ENCODE results near the gene SLC2A8. TPM values are rescaled to one million over a fixed set of nuclear protein-coding genes. Genes with fewer than 3 reads are reported as not detected.

Gene SLC2A8
- total RNA-seq, 1 experiment from 2014 or later, result 55.7 TPM

DNA sequence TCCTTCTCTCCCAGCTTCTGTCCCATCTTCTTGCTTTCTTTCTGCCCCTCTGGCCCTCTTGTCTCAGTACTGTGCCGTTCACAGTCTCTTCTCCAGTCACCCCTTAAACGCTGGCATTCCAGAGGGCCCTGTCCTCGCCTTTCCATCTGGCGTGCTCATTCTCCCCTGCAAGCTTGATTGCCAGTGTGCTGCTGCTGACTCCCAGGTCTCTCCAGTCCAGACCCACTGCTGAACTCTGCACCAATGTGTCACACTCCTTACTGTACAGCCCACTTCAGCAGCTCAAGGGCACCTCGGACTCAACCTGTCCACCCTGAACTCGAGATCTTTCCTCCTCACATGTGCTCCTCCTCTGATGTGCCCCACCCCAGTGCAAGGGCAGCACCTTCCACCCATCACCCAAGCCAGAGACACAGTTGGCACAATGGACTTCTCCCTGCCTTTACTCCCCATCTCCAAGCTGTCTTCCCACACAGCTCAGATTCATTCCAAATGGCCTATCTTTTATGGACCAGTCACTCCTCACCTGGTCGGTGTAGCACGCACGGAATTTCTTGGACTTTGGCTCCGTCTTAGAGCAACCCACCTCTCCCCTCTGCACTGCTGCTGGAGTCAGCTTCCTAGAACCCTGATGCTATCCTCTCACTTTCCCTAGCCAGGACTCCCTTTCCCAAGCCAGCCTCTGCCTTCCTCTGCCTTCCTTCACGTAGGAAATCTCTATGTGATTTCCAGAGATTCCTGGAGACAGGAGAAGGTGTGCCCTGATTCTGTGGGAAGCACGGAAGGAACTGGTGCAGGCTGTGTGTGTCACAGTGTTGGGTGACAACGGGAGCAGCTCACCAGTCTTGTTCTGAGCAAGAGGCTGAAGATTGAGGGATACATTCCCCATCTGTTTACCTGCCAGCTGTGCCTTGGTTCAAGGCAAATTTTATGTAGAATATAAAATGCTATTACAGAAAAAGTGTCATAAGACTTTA, 26.0 kb upstream of the SLC2A8 start (continued):
- no peak for TF ChIP-seq TCF7L2 (IDR thresholded peaks at IDR 0.05; ENCODE audit: low read depth, low read length)

DNA sequence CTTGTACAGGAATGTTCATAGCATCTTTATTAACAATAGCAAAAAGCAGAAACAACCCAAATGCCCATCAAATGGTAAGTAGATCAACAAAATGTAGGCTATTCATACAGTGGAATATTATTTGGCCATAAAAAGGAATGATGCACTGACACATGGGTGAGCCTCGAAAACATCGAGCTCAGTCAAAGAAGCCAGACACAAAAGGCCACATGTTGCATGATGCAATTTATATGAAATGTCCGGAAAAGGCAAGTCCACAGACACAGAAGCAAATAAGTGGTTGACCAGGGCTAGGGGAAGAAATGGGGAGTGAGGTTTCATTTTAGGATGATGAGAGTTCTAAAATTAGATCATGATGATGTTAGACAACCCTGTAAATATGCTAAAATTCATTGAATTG, 16.5 kb upstream of the SLC2A8 start:
- H3K9me3 ChIP-seq (ENCODE audit: control insufficient read depth, insufficient read depth, low read depth, low read length), result no peaks in the 10 kb centered on the region
- H3K4me3 ChIP-seq (ENCODE audit: low read depth in 2 of 2, low read length in 2 of 2), result no peak overlapping the region
- TF ChIP-seq POLR2AphosphoS5 (IDR thresholded peaks at IDR 0.05; ENCODE audit: low read depth, low read length), result no peak
- TF ChIP-seq, protein P1, sequence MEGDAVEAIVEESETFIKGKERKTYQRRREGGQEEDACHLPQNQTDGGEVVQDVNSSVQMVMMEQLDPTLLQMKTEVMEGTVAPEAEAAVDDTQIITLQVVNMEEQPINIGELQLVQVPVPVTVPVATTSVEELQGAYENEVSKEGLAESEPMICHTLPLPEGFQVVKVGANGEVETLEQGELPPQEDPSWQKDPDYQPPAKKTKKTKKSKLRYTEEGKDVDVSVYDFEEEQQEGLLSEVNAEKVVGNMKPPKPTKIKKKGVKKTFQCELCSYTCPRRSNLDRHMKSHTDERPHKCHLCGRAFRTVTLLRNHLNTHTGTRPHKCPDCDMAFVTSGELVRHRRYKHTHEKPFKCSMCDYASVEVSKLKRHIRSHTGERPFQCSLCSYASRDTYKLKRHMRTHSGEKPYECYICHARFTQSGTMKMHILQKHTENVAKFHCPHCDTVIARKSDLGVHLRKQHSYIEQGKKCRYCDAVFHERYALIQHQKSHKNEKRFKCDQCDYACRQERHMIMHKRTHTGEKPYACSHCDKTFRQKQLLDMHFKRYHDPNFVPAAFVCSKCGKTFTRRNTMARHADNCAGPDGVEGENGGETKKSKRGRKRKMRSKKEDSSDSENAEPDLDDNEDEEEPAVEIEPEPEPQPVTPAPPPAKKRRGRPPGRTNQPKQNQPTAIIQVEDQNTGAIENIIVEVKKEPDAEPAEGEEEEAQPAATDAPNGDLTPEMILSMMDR (IDR thresholded peaks at IDR 0.05), result no peak
- peak overlapping the region; percentile 51; the same call in 1 of the 2 replicates for H3K27ac ChIP-seq (ENCODE audit: low read length)
- peaks cover 5% of the 10 kb centered on the region for H3K4me1 ChIP-seq (ENCODE audit: control insufficient read depth, insufficient read depth, low read length)
- DNase-seq (ENCODE audit: low read depth, low spot score), result no peak
- POLR2A ChIA-PET, result no interaction called here
- CTCF ChIA-PET, result no interaction called here
- no peak for ATAC-seq
- intact Hi-C loops (cut with micrococcal nuclease; ENCODE audit: unreplicated experiment) (no loop called here), in situ Hi-C loops (cut with HindIII; ENCODE audit: low pct_unique_long_range_greater_than_20kb, low sequenced_read_pairs) (no loop called here)
- no peaks in the 10 kb centered on the region for H3K27me3 ChIP-seq (ENCODE audit: control insufficient read depth, insufficient read depth, low read length)
- no TSS peak for BruUV-seq (replicated peaks)
- no peaks in the 10 kb centered on the region for H3K36me3 ChIP-seq (ENCODE audit: control insufficient read depth, insufficient read depth, low read length)

DNA sequence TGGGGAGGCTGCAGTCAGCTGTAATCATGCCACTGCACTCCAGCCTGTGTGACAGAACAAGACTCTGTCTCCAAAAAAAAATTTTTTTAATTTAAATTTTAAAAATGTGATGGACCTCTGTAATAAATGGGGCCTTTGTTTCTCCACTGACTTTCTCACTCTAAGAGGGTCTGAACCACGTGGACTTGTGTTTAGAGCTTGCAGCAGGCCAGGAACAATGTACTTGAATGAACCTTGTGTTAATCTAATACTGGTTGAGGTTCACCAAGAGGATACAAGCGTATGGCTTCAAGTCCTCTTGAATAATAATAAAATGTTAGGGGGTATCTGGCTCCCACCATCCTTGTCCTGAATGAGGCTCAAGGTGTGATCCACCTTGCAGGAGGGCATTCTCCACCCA, 14.4 kb upstream of the SLC2A8 start:
- H3K4me1 ChIP-seq (ENCODE audit: control insufficient read depth, insufficient read depth, low read length), result peaks cover 7% of the 10 kb centered on the region
- no peak overlapping the region for H3K27ac ChIP-seq (ENCODE audit: low read length)
- TF ChIP-seq TCF7L2 (IDR thresholded peaks at IDR 0.05; ENCODE audit: low read depth, low read length) (no peak), SIN3A (IDR thresholded peaks at IDR 0.05; ENCODE audit: borderline replicate concordance, insufficient read depth, low read depth, low read length) (no peak), POLR2AphosphoS5 (IDR thresholded peaks at IDR 0.05; ENCODE audit: low read depth, low read length) (no peak)
- TF ChIP-seq, protein P1 (IDR thresholded peaks at IDR 0.05), result no peak
- TF ChIP-seq, protein P2, sequence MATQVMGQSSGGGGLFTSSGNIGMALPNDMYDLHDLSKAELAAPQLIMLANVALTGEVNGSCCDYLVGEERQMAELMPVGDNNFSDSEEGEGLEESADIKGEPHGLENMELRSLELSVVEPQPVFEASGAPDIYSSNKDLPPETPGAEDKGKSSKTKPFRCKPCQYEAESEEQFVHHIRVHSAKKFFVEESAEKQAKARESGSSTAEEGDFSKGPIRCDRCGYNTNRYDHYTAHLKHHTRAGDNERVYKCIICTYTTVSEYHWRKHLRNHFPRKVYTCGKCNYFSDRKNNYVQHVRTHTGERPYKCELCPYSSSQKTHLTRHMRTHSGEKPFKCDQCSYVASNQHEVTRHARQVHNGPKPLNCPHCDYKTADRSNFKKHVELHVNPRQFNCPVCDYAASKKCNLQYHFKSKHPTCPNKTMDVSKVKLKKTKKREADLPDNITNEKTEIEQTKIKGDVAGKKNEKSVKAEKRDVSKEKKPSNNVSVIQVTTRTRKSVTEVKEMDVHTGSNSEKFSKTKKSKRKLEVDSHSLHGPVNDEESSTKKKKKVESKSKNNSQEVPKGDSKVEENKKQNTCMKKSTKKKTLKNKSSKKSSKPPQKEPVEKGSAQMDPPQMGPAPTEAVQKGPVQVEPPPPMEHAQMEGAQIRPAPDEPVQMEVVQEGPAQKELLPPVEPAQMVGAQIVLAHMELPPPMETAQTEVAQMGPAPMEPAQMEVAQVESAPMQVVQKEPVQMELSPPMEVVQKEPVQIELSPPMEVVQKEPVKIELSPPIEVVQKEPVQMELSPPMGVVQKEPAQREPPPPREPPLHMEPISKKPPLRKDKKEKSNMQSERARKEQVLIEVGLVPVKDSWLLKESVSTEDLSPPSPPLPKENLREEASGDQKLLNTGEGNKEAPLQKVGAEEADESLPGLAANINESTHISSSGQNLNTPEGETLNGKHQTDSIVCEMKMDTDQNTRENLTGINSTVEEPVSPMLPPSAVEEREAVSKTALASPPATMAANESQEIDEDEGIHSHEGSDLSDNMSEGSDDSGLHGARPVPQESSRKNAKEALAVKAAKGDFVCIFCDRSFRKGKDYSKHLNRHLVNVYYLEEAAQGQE (IDR thresholded peaks at IDR 0.05; ENCODE audit: insufficient read depth in 1 of 2, low read depth in 2 of 2, low read length in 1 of 2), result no peak
- no peak overlapping the region for H3K4me3 ChIP-seq (ENCODE audit: low read depth in 2 of 2, low read length in 2 of 2)
- no peaks in the 10 kb centered on the region for H3K36me3 ChIP-seq (ENCODE audit: control insufficient read depth, insufficient read depth, low read length)
- in situ Hi-C loops (cut with HindIII; ENCODE audit: low pct_unique_long_range_greater_than_20kb, low sequenced_read_pairs) (no loop called here), intact Hi-C loops (cut with micrococcal nuclease; ENCODE audit: unreplicated experiment) (no loop called here)
- no peaks in the 10 kb centered on the region for H3K9me3 ChIP-seq (ENCODE audit: control insufficient read depth, insufficient read depth, low read depth, low read length)
- ATAC-seq, result no peak
- no peaks in the 10 kb centered on the region for H3K27me3 ChIP-seq (ENCODE audit: control insufficient read depth, insufficient read depth, low read length)
- no peak for DNase-seq (ENCODE audit: low read depth, low spot score)
- ChIA-PET POLR2A (no interaction called here), CTCF (interaction anchor here (0.6 kb wide), 1 partner anchor 702 kb away, joined by 3 read pairs; no protein-coding TSS in a partner anchor)
- no TSS peak for BruUV-seq (replicated peaks)

Measured in Panc1 (cell line).